Middle frontal gyrus (tissue), 1 donor: ENCODE results near the gene SHISA8.
"Not testable (repeated sequence)": the region's sequence is repeated elsewhere in the genome, so short reads cannot be mapped to it uniquely, and the experiment has no call there.

ENCODE experiments used
- DNase-seq: peaks from one replicate; pipeline ENCODE4 v3.0.0-alpha.2; 2015; ENCODE audit warnings: low spot score; ENCODE audit errors: extremely low spot score

The SHISA8 gene

DNA sequence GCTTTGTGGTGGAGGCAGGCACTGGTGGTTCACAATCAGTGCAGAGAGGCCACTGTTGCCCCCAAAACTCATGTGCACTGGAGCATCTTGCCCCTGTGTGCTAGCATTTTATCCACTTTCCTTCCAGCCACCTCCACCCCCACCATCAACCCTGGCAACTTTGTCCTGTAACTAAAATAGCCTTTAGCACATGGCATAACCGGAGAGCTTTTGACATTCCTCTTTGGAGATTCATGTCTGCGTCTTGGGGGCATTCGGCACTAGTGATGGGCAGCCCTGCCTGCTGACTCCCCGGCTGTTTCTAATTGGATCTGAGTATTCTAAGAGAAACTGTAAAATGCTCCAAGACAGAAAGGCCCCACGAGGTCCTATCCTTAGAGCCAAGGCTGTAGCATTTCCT lies 15.8 kb downstream of the SHISA8 start:
- no peak for DNase-seq

DNA sequence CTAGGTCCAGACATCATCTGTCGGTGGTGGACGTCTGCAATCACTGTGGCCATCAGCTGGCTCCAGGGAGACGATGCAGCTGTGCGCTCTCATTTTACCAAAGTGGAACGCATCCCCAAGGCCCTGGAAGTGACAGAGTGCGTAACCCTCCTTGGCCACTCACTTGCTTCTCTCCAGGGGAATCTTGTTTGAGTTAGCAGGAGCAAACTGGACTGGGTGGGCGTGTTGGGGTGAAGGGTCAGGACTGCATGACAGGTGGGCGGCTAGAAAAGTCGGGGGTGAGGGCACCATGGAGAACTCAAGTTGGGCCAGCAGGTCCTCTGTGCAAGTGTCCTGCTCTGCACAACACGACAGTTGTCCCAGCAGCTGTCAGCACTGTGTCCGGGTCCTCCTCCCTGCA lies 16.2 kb downstream of the SHISA8 start:
- no peak for DNase-seq

DNA sequence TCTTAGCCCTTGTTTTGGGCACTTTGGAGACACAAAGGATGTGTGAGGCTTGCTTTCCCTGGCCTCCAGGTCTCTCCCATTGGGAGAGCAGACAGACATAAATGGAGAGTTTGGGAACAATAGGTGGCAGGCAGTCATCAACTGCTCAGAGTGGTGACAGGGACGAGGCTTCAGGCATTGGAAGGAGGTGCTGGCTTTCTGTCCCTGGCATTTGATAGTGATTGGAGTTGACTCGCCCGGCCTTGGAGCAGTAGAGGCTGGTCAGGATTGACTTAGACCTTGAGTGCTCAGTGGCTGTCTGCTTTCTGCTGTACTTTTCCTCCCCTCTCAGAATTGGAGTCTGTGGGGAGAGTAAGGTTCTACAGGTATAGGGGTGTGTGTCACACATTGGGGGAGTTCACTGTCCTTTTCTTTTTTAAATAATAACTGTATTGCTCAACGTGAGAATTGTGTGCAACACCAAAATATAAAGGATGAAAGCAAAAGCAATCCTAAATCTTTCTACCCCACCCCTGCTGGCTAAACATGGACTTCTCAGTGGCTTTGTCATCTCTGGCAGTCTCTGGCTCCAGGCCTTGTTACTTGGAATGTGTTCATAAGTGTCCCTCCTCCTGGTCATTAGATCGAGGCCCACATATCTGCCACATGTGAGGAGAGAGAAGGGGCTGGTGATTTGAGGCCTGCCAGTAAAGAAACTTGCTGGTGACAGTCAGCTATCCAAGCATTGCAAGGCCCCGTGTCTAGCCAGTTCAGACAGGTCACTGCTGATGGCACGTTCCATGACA lies 21.1 kb downstream of the SHISA8 start:
- no peak for DNase-seq

DNA sequence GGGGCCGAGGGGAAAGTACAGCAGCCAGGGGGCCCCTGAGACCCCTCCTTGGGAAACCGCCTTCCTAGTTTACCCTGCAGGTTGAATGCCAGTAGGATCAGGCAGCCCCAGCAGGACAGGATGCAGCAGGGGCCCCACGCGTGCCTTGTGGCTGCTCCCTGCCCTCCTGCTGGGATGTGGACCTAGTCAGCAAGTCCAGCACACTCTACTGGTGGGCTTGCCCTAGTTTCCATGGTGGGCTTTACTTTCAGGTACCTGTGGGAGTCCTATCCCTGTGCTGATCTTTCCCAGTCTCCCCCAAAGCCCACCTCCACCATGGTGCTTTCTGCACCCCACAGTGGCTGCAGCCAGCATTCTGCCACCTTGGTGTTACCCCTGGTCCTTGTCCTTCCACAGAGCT lies 22.2 kb downstream of the SHISA8 start:
- no peak for DNase-seq

DNA sequence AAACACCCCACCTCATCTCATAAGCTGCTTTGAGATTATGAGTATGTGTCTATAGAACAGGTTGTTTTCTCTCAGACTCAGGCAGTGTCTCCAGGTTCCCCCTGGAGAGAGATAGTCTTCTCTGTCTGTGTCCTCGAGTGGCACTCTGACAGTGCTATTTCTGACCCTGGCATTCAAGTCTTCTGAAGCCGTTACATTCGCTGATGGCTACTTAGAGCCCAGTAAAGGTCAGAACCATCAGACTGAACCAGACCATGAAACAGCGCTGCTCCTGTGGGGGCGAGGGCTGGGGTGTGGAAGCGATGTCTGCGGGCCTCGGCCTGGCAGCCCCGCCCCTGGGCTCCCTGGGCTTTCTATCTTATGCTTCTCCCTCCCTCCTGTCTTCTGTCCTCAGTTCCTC lies 23.5 kb downstream of the SHISA8 start:
- DNase-seq, result no peak

DNA sequence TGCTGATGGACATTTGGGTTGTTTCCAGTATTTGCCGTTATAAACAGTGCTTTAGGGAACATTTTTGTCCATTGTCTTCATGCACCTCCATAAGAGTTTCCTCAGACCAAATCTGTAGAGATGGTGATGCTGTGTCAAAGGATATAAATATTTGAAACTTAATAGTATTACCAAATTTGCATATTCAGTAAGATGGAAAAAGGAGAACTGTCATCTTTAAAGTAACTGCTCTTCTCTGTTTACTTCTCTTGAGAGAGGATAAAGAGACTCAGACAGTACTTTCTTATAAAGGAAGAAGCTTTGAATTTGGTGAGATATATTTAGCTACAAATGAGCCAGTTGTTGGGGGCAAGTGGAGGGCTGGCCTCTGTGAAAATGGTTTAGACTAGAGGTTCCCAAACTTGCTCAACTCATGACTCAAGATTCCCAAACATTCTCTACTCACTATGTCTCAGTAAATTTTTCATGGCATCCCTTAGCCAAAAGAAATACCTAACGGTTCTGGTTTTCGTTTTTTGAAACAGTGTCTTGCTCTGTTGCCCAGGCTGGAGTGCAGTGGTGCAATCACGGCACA lies 26.2 kb downstream of the SHISA8 start:
- no peak for DNase-seq

DNA sequence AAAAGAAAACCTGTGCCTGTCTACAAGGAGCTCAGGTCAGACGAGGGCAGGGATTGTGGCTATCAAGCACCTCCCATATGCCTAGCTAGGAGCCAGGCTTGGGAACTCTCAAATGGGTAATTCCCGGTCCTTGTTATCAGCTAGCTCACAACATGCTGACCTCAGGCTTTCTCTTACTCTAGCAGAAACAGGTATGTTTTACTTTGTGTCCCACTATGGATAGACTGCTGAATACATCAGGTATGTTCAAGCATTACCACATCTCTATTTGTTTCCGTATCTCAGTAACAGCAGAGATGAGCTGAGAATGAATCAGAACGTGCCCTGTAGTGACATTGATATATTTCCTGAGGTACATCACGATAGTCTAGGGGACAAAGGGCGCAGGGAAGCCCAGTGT lies 29.4 kb downstream of the SHISA8 start:
- no peak for DNase-seq

DNA sequence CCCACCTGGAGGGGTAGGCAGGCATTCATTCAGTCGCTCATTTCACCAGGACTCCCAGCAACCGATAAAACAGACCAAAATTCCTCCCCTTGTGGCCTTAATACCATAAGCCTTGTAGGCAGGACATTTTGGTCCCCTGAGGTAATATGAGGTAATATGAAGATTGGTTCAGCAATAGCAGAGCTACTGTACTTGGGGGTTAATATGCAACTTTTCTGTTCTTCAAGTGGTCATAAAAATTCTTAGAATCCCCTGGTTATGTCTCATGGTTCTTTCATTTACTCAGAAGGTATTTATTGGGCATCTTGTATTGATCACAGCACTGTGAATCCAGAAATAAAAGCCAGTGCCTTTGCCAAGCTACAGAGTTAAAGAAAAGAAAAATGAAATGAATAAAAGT lies 29.8 kb downstream of the SHISA8 start:
- no peak for DNase-seq

DNA sequence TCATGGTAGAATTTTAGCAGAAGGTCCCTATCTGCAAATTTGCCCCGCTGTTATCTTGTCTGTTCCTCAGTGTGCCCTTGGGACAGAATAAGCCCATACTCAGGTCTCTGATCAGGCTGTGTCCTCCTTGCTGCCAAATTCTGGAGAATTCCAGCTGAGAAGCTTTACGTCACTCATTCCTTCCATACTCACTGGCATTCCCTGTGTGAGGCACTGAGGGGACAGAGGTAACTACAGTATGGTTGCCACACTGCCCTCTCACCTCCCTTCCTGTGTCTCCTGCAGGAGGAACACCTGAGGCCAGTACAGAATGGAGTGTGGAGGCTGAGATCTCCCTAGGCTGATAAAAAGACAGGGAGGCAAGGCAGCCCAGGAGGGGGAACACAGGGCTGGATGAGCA lies 31.5 kb downstream of the SHISA8 start:
- no peak for DNase-seq

DNA sequence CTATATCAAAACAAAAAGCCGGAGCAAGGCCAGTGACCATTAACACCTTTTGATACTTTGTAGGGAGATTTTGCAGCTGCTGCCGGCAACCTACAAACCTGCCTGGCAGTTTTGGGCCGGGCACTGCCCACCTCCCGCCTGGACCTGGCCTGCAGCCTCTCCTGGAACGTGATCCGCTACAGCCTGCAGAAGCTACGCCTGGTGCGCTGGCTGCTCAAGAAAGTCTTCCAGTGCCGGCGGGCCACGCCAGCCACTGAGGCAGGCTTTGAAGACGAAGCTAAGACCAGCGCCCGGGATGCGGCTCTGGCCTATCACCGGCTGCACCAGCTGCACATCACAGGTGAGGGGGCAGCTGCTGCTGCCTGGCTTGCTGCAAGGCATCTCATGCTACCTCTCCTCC lies 34.2 kb downstream of the SHISA8 start:
- DNase-seq, result no peak

DNA sequence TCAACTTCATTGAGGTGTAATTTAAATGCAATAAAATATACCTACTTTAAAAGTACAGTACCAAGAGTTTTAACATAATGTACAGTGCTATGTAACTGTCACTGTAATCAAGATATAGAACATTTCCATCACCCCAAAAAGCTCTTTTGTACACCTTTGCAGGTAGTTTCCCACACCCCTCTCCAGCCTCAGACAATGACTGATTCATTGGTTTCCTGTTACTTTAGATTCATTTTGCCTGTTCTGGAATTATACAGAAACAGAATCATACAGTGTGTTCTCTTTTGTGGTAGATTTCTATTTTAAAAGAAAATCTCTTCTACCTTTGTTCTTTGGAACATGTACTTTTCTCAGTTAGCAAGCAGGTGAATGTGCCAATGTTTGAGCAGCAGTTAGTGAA lies 38.2 kb downstream of the SHISA8 start:
- DNase-seq, result no peak

DNA sequence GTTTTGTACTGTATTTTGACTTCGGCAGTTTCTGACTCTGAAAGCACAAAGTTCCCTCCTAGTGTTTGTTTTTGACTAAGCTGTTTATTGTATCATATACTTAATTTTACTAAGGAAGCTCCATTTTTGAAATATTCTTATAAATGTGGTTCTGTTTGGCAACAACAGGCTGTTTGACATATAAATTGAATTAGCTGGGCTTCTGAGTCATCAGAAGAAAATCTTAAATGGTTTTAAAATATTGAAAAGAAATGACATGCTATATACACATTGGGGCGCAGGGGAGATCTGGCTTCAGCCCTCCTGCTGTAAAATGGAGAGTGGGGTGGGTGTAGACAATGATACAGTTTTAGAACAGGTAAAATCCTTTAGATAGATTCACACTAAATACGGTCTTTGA lies 38.6 kb downstream of the SHISA8 start:
- DNase-seq, result no peak

DNA sequence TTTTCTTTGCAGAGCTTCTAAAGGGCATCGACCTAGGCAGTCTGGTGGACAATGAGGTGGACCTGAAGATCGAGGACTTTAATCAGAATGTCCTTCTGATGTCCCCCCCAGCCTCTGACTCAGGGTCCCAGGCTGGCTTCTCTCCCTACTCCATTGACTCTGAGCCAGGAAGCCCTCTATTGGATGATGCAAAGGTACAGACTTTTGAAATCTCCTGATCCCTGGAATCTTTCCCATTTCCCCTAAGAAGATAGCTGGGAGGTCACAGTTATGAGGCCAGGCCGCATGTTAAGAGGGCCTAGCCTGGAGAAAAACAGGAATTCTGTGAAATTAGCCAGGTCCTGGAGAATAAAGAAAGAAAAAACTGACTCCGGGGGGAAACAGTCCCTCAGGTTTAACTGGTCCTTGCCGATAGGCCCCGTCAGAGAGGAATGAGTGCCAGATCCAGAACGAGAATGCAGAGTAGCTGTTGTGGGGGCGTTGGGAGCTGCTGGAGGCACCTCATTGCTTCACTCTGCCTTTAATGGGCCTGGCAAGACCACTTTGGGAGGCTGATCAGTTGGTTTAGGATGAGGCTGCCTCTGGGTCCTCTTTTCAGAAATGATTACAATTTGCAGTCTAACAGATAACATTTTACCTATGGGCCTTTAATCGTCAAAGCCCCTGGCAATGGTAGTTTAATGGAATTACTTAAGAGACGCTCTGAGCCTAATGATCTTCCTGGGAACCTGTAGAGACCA lies 39.2 kb downstream of the SHISA8 start:
- DNase-seq, result no peak

DNA sequence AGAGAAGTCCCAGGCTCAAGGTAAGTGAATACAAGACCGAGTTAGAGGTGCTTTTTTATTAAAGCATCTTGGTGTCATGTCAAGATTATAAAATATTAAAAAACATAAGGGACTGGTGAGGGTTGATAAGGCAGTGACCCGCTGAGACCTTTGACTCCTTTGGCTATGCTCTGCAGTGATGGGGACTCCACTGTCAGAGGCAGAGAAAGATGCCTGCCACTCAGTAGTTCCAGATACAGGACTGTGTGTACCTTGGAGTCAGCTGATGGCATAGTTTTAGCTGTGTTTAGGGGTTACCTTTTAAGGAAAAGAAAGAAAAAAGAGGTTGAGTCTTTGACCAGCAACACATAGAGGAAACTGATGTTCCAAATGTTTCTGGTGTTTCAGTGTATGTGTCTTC lies 40.8 kb downstream of the SHISA8 start:
- DNase-seq, result no peak

DNA sequence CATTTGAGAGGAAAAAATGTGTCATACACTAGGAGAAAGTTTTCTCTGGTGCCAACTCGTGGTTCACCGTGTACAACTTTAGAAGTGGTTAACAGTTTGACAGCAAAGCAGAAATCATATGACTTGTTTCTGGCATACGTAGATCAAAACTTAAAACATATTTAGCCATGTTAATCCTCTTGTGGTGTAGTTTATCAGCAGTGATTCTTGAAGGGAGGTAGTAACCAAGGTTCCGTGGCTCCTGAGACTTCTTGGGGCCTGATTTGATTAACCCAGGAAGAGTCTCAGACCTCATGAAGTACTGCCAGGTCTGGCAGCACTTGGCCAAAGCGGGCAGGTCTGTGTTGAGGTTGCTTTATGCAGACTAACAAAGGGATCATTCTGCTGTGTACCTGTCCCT lies 41.5 kb downstream of the SHISA8 start:
- DNase-seq, result no peak

DNA sequence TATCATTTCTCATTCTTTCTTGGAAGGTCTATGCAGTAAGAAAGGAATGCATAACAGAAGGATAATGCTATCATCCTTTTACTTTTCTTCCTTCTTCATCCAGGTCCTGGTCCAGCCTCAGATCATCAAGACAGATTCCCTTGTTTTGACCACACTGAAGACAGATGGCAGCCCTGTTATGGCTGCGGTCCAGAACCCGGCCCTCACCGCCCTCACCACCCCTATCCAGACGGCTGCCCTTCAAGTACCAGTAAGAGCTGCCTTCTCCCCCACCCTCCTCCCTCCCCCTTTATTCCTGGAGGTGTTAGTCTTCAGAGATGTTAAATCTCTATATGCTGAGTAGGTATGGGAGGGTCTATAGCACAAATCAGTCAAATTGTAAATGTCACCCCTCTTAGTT lies 44.1 kb downstream of the SHISA8 start:
- no peak for DNase-seq

DNA sequence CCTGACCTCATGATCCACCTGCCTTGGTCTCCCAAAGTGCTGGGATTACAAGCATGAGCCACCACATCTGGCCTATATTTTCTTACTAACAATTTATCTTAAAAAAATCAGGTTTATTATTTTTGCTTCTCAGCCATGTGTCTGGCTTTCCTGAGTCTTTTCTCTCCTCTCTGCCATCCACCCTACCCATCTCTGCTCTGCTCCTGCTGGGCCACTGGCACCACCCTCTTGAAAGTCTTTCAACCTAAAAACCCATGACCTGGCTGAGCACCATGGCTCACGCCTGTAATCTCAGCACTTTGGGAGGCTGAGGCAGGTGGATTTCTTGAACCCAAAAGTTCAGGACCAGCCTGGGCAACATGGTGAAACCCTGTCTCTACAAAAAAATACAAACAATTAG lies 44.8 kb downstream of the SHISA8 start:
- not testable (repeated sequence) for DNase-seq

DNA sequence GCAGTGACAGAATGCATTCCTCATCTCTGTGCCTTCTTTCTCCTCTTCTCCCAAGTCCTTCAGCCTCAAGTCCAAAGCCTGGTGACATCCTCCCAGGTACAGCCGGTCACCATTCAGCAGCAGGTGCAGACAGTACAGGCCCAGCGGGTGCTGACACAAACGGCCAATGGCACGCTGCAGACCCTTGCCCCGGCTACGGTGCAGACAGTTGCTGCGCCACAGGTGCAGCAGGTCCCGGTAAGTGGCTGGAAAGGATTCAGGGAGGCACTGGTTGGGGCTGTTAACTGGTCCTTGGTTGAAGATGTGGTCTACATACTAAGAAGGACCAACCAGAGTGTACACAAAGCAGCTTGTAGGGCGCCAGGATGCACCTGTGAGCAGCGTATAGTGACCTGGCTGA lies 46.3 kb downstream of the SHISA8 start:
- no peak for DNase-seq

DNA sequence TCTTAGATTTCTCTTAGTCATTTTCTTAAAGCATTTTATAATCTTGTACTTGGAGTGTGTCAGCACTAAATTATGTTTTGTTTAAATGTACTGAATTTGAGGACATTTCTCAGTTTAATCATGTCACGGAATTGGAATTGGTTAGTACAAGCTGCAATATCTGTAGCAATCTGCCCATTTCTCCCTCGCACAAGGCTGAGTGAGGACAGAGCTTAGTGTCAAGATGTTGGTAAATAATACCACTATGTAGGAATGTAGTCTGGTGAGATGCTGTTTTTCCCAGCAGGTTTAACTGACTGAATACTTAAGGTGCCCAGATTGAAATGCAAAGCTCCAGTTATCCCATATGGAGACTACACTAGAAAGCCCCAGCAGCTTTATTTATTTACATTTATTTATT lies 51.4 kb downstream of the SHISA8 start:
- DNase-seq, result no peak

DNA sequence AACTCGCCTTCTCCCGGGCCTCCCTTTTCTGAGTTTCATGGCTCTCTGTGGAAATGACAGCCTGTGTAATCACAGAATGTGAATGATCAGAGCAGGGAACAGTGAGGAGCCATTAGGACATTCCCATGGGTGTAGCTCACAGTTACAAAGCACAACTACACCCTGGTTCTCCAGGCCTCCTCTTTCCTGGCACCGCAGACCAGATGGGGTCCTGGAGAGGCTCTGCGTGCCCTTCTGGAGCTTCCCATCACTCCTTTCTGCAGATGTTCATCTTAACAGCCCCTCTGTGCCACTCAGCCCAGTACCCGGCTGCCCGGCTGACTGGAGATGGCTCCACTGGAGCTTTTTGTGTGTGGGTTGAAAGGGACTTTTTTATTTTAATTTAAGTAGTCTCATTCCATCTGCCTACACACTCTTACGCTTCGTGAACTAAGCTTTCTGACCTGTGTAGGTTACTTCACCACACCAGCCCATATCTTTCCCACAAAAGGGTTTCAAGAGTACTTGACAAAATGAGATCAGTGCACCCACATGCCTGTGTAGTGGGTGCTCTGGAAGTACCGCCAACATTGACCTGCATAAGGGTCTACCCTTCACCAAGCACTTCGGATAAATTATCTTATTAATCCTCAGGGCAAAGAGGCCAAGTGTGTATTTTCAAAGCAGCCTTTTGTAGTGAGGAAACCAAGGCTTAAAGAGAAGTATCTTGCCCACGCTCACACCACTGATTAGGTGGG lies 52.2 kb downstream of the SHISA8 start:
- no peak for DNase-seq

DNA sequence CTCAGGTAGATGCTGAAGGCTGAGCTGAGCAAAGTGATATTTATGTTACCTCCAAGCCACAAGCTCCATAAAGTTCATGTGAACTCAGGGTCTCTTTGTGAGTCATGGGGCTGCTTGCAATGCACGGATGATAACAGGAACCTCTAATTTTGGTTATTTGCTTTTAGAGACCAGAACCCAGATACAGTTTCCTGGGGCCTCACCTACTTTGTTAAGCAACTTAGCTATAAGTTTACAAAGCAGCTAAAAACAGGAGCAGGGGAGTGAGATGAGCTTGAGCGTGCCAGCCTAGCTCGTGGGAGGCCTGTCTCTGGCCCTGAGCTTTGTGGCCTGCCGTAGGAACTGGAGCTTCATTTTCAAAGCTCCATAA lies 52.7 kb downstream of the SHISA8 start:
- no peak for DNase-seq
